Measurements from ENCODE around the gene KRT16.

DNA sequence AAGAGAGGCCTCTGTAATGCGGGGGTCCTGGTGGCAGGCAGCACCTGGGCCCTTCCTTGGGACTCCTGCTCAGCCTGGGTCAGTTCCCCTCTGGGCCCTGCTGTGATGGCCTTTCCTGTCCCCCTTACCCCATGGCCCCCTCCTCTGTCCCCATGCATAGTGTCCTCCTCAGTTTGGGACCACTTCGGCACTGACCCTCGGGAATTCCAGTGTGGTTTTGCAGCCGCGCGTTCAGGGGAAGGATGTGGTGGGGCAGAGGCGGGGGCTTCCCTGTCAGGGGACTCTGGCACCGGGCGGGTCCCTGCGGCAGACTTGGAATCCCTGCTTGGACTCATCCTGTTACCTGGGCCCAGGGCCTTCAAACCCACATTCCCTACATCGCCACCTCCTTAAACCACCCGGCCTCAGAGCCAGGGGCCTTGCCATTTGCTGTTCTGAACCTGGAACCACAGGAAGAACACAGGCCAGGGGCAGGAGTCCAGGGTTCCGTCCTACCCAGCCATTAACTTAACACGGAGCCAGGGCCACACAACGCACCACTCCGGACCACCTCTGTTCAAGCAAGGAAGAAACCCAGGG, 44.7 kb upstream of the KRT16 start:
- TF ChIP-seq CTCF (IDR thresholded peaks at IDR 0.05) = no peak
- no peak for TF ChIP-seq POLR2AphosphoS5 (IDR thresholded peaks at IDR 0.05)

Data from prostate gland (tissue), 2 donors.